ENCODE data around the gene DNAJC11.

Gene DNAJC11

DNA sequence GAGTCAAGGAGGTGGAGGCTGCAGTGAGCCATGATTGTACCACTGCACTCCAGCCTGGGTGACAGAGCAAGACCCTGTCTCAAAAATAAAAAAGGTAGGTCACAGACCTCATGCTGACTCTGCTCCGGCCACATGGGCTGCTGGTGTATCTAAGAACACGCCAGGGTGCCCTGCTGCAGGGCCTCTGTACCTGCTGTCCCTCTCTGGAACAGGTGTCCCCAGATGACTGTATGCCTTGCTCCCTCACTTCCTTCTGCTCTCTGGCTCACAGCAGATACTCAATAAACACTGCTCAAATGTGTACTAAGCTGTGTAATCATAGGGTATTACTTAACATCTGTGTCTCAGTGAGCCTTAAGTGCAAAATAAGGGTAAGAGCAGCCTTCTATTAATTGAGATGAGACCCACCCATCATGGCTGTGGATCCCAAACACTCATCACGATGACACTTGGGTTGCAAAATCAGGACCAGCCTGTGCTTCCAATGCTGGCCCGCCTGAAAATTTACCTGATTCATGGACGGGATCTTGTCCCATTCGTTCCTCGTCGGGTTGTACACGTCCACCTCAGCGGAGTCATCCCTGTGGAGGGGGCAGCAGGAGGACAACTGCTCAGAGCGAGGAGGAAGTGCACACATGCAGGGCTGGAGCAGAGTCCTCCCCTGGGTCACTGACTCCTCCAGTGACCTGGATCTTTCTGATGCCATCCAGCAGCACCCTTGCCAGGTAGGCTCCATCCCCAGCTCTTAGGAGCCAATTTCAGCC, 106.5 kb downstream of the DNAJC11 start:
- Histone ChIP-seq H3F3A (ENCODE audit: insufficient read depth, low read length) (peaks cover 1% of the 10 kb centered on the region; the same call in 1 of the 2 replicates), H3K27me3 (replicated peaks; ENCODE audit: insufficient read depth, low read length) (no peaks in the 10 kb centered on the region), H3K36me3 (replicated peaks; ENCODE audit: insufficient read depth, low read length) (peaks cover 11% of the 10 kb centered on the region; the same call in 1 of the 2 replicates), H3K4me1 (ENCODE audit: low read length) (peaks cover 6% of the 10 kb centered on the region; the same call in 1 of the 2 replicates), H2AFZ (ENCODE audit: low read length) (no peak overlapping the region), H3K9me3 (replicated peaks; ENCODE audit: insufficient read depth, low read length) (no peaks in the 10 kb centered on the region), H3K4me3 (ENCODE audit: low read length) (no peak overlapping the region), H3K79me2 (ENCODE audit: low read length) (peaks cover 66% of the 10 kb centered on the region), H4K20me1 (ENCODE audit: insufficient read depth, low read length) (peaks cover 14% of the 10 kb centered on the region; the same call in 1 of the 2 replicates), H3K4me2 (ENCODE audit: low read depth, low read length) (no peak overlapping the region), H3K9me2 (replicated peaks; ENCODE audit: insufficient read depth, low read length) (no peaks in the 10 kb centered on the region), H3K27ac (ENCODE audit: low read length) (no peak overlapping the region), H3K9ac (ENCODE audit: low read length) (no peak overlapping the region)
- no peak for TF ChIP-seq EZH2 (optimal IDR thresholded peaks at IDR 0.05; ENCODE audit: low read depth, low read length)
- no peak for TF ChIP-seq EZH2phosphoT487 (IDR thresholded peaks at IDR 0.05; ENCODE audit: low read length)
- TF ChIP-seq, protein P1, sequence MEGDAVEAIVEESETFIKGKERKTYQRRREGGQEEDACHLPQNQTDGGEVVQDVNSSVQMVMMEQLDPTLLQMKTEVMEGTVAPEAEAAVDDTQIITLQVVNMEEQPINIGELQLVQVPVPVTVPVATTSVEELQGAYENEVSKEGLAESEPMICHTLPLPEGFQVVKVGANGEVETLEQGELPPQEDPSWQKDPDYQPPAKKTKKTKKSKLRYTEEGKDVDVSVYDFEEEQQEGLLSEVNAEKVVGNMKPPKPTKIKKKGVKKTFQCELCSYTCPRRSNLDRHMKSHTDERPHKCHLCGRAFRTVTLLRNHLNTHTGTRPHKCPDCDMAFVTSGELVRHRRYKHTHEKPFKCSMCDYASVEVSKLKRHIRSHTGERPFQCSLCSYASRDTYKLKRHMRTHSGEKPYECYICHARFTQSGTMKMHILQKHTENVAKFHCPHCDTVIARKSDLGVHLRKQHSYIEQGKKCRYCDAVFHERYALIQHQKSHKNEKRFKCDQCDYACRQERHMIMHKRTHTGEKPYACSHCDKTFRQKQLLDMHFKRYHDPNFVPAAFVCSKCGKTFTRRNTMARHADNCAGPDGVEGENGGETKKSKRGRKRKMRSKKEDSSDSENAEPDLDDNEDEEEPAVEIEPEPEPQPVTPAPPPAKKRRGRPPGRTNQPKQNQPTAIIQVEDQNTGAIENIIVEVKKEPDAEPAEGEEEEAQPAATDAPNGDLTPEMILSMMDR (IDR thresholded peaks at IDR 0.05; ENCODE audit: low read length), result no peak
- DNase-seq, result no peak

DNA sequence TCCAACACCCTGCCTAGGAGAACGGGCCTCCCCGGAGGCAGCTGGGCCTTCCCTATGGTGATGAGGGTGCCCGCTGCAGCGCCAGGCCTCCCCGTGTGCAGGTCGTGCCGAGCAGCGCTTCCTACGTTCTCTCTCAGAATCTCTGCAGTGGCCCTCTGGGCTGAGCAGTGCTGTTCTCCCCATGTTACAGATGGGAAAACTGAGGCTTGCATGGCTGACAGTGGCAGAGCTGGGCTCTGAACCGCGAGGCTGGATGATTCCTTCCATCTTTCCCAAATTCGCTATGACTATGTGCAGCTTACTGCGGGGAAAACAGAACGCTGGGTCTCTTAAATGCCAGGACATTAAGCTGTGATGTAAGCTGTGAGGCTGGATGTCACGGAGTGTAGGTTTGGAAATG, 107.8 kb downstream of the DNAJC11 start:
- Histone ChIP-seq H2AFZ (ENCODE audit: low read length) (no peak overlapping the region), H3K4me3 (ENCODE audit: low read length) (no peak overlapping the region), H3K4me1 (ENCODE audit: low read length) (no peaks in the 10 kb centered on the region), H3K4me2 (ENCODE audit: low read depth, low read length) (no peak overlapping the region), H3K27ac (ENCODE audit: low read length) (no peak overlapping the region), H3K9ac (ENCODE audit: low read length) (no peak overlapping the region), H3F3A (ENCODE audit: insufficient read depth, low read length) (no peaks in the 10 kb centered on the region; the same call in 1 of the 2 replicates), H3K36me3 (replicated peaks; ENCODE audit: insufficient read depth, low read length) (peaks cover 9% of the 10 kb centered on the region; the same call in 1 of the 2 replicates), H3K9me2 (replicated peaks; ENCODE audit: insufficient read depth, low read length) (no peaks in the 10 kb centered on the region), H4K20me1 (ENCODE audit: insufficient read depth, low read length) (0 out of 2 replicates have a peak, but pooled peaks cover 6% of the 10 kb centered on the region), H3K9me3 (replicated peaks; ENCODE audit: insufficient read depth, low read length) (no peaks in the 10 kb centered on the region), H3K27me3 (replicated peaks; ENCODE audit: insufficient read depth, low read length) (no peaks in the 10 kb centered on the region), H3K79me2 (ENCODE audit: low read length) (peaks cover 53% of the 10 kb centered on the region)
- no peak for DNase-seq
- TF ChIP-seq, protein P1 (IDR thresholded peaks at IDR 0.05; ENCODE audit: low read length), result no peak
- TF ChIP-seq EZH2 (optimal IDR thresholded peaks at IDR 0.05; ENCODE audit: low read depth, low read length) (no peak), EZH2phosphoT487 (IDR thresholded peaks at IDR 0.05; ENCODE audit: low read length) (no peak)

GRCh38 chr1:6592865-6593593, 108.6 kb downstream of the DNAJC11 start:
- no peak overlapping the region for H2AFZ ChIP-seq (ENCODE audit: low read length)
- H3K4me2 ChIP-seq (ENCODE audit: low read depth, low read length), result no peak overlapping the region
- no peak for DNase-seq
- no peaks in the 10 kb centered on the region; the same call in 1 of the 2 replicates for H3F3A ChIP-seq (ENCODE audit: insufficient read depth, low read length)
- no peak overlapping the region for H3K9ac ChIP-seq (ENCODE audit: low read length)
- TF ChIP-seq, protein P1 (IDR thresholded peaks at IDR 0.05; ENCODE audit: low read length), result no peak
- TF ChIP-seq EZH2phosphoT487 (IDR thresholded peaks at IDR 0.05; ENCODE audit: low read length) (no peak), EZH2 (optimal IDR thresholded peaks at IDR 0.05; ENCODE audit: low read depth, low read length) (no peak)
- H3K9me2 ChIP-seq (replicated peaks; ENCODE audit: insufficient read depth, low read length), result no peaks in the 10 kb centered on the region
- no peaks in the 10 kb centered on the region for H3K4me1 ChIP-seq (ENCODE audit: low read length)
- no peak overlapping the region for H3K27ac ChIP-seq (ENCODE audit: low read length)
- H3K27me3 ChIP-seq (replicated peaks; ENCODE audit: insufficient read depth, low read length), result no peaks in the 10 kb centered on the region
- H3K36me3 ChIP-seq (replicated peaks; ENCODE audit: insufficient read depth, low read length), result peaks cover 8% of the 10 kb centered on the region; the same call in 1 of the 2 replicates
- no peaks in the 10 kb centered on the region for H3K9me3 ChIP-seq (replicated peaks; ENCODE audit: insufficient read depth, low read length)
- peaks cover 45% of the 10 kb centered on the region for H3K79me2 ChIP-seq (ENCODE audit: low read length)
- 0 out of 2 replicates have a peak, but pooled peaks cover 6% of the 10 kb centered on the region for H4K20me1 ChIP-seq (ENCODE audit: insufficient read depth, low read length)
- H3K4me3 ChIP-seq (ENCODE audit: low read length), result no peak overlapping the region

Measured in MM.1S (cell line).